ENCODE data around the gene CD3E.

The CD3E gene

DNA sequence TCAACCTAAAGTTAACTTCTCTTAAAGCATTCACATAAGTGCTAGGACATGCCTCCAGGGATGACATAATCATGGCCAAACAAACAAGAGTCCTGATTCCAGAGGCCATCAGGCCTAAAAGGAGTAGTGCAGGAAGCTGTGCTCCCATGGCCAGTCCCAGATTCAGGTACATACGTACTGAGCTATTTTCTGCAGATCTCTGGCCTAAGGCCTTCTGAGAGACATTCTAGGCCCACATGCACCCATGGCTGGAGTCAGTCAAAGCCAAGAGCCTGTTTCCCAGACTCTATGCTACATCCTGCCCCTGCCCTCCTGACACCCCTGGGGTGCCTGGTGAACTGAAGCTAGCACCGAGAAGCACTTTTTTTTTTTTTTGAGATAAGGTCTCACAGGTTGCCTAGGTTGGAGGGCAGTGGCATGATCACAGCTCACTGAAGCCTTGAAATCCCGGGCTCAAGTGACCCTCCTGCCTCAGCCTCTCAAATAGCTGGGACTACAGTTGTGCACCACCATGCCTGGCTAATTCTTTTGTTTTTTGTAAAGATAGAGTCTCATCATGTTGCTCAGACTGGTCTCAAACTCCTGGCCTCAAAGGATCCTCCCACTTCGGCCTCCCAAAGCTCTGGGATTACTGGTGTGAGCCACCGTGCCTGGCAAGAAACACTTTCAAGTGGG, 37.4 kb downstream of the CD3E start:
- no peak overlapping the region for H3K27ac ChIP-seq (ENCODE audit: low read length)
- no peaks in the 10 kb centered on the region for H3K9me2 ChIP-seq (replicated peaks; ENCODE audit: insufficient read depth, low read length)
- TF ChIP-seq, protein P1, sequence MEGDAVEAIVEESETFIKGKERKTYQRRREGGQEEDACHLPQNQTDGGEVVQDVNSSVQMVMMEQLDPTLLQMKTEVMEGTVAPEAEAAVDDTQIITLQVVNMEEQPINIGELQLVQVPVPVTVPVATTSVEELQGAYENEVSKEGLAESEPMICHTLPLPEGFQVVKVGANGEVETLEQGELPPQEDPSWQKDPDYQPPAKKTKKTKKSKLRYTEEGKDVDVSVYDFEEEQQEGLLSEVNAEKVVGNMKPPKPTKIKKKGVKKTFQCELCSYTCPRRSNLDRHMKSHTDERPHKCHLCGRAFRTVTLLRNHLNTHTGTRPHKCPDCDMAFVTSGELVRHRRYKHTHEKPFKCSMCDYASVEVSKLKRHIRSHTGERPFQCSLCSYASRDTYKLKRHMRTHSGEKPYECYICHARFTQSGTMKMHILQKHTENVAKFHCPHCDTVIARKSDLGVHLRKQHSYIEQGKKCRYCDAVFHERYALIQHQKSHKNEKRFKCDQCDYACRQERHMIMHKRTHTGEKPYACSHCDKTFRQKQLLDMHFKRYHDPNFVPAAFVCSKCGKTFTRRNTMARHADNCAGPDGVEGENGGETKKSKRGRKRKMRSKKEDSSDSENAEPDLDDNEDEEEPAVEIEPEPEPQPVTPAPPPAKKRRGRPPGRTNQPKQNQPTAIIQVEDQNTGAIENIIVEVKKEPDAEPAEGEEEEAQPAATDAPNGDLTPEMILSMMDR (IDR thresholded peaks at IDR 0.05; ENCODE audit: low read length): no peak
- TF ChIP-seq EZH2 (optimal IDR thresholded peaks at IDR 0.05; ENCODE audit: low read depth, low read length) (no peak), EZH2phosphoT487 (IDR thresholded peaks at IDR 0.05; ENCODE audit: low read length) (no peak)
- H3F3A ChIP-seq (ENCODE audit: insufficient read depth, low read length): no peaks in the 10 kb centered on the region
- no peaks in the 10 kb centered on the region for H3K4me1 ChIP-seq (ENCODE audit: low read length)
- no peak overlapping the region for H3K4me2 ChIP-seq (ENCODE audit: low read depth, low read length)
- H3K27me3 ChIP-seq (replicated peaks; ENCODE audit: insufficient read depth, low read length): no peaks in the 10 kb centered on the region
- H4K20me1 ChIP-seq (ENCODE audit: insufficient read depth, low read length): no peaks in the 10 kb centered on the region
- no peak overlapping the region for H2AFZ ChIP-seq (ENCODE audit: low read length)
- no peak for DNase-seq
- H3K36me3 ChIP-seq (replicated peaks; ENCODE audit: insufficient read depth, low read length): no peaks in the 10 kb centered on the region
- no peaks in the 10 kb centered on the region for H3K9me3 ChIP-seq (replicated peaks; ENCODE audit: insufficient read depth, low read length)
- no peak overlapping the region for H3K9ac ChIP-seq (ENCODE audit: low read length)
- no peaks in the 10 kb centered on the region for H3K79me2 ChIP-seq (ENCODE audit: low read length)
- H3K4me3 ChIP-seq (ENCODE audit: low read length): no peak overlapping the region

DNA sequence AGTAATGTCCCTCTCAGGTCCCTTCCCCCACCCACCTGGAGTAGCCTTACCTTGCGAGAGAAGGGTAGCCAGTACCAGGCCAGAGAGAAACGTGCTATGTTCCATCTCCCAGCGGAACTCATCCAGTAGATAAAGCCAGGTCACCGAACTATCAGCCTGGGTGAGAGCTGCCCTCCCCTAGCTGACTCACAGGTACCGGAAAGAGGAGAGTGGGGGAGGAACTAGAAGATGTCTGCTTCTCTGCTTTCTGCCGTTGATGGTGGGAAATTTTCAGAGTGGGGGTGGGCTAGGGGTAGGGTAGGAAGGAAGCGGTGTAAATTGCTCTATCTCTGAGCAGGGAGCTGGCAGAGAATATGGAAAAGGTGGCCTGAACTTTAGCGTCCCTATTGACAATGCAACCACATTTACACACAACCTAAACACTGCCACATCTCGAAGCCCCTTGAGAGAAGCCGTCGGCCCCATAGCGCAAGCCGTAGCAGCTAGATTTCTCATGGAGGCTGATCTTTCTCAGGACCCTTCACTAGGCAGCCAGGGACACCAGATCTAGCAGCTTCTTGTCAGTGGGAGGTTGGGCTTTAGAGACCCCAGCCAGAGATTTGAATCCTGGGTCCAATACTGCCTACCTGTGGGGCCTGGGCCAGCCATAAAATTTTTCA, 38.1 kb downstream of the CD3E start, which contains the start of gene CD3D:
CD3D (minus strand) TSS at position 203 of the 659 bp plus-strand sequence; CDS start at position 105, 98 bp downstream.
- no peaks in the 10 kb centered on the region for H3K9me2 ChIP-seq (replicated peaks; ENCODE audit: insufficient read depth, low read length)
- DNase-seq: no peak
- H3K36me3 ChIP-seq (replicated peaks; ENCODE audit: insufficient read depth, low read length): no peaks in the 10 kb centered on the region
- no peak within 1 kb of the TSS for H3K27ac ChIP-seq (ENCODE audit: low read length)
- no peaks in the 10 kb centered on the region for H3K27me3 ChIP-seq (replicated peaks; ENCODE audit: insufficient read depth, low read length)
- H3K4me1 ChIP-seq (ENCODE audit: low read length): no peaks in the 10 kb centered on the region
- no peak within 1 kb of the TSS for H3K4me3 ChIP-seq (ENCODE audit: low read length)
- no peaks in the 10 kb centered on the region for H4K20me1 ChIP-seq (ENCODE audit: insufficient read depth, low read length)
- H3K79me2 ChIP-seq (ENCODE audit: low read length): no peaks in the 10 kb centered on the region
- H3K9ac ChIP-seq (ENCODE audit: low read length): no peak within 1 kb of the TSS
- no peaks in the 10 kb centered on the region for H3F3A ChIP-seq (ENCODE audit: insufficient read depth, low read length)
- TF ChIP-seq EZH2phosphoT487 (IDR thresholded peaks at IDR 0.05; ENCODE audit: low read length) (no peak), EZH2 (optimal IDR thresholded peaks at IDR 0.05; ENCODE audit: low read depth, low read length) (no peak)
- TF ChIP-seq, protein P1 (IDR thresholded peaks at IDR 0.05; ENCODE audit: low read length): no peak
- no peak within 1 kb of the TSS for H3K4me2 ChIP-seq (ENCODE audit: low read depth, low read length)
- H2AFZ ChIP-seq (ENCODE audit: low read length): no peak within 1 kb of the TSS
- no peaks in the 10 kb centered on the region for H3K9me3 ChIP-seq (replicated peaks; ENCODE audit: insufficient read depth, low read length)

DNA sequence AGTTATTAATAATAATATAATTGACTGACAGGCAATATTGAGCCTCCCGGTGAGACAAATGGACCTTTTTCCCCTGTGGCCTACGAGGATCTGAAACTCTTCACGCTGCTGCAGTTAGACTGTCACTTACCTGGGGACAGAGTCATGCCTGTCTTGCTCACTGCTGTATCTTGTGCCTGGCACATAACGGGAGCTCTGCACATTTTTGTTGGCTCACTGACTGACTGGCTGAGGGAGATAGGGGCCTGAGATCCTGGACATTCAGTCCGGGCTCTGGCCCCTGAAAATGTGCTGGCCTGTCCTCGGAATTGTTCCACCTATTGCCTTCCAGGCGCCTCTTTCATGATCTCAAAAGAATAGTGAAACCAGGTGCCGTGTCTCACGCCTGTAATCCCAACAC, 38.7 kb downstream of the CD3E start:
- Histone ChIP-seq H3K36me3 (replicated peaks; ENCODE audit: insufficient read depth, low read length) (no peaks in the 10 kb centered on the region), H4K20me1 (ENCODE audit: insufficient read depth, low read length) (no peaks in the 10 kb centered on the region), H3F3A (ENCODE audit: insufficient read depth, low read length) (no peaks in the 10 kb centered on the region), H3K4me3 (ENCODE audit: low read length) (no peak overlapping the region), H3K27me3 (replicated peaks; ENCODE audit: insufficient read depth, low read length) (no peaks in the 10 kb centered on the region), H3K9me3 (replicated peaks; ENCODE audit: insufficient read depth, low read length) (no peaks in the 10 kb centered on the region), H3K9me2 (replicated peaks; ENCODE audit: insufficient read depth, low read length) (no peaks in the 10 kb centered on the region), H3K4me1 (ENCODE audit: low read length) (no peaks in the 10 kb centered on the region), H3K79me2 (ENCODE audit: low read length) (no peaks in the 10 kb centered on the region), H3K4me2 (ENCODE audit: low read depth, low read length) (no peak overlapping the region), H2AFZ (ENCODE audit: low read length) (no peak overlapping the region), H3K9ac (ENCODE audit: low read length) (no peak overlapping the region), H3K27ac (ENCODE audit: low read length) (no peak overlapping the region)
- TF ChIP-seq, protein P1 (IDR thresholded peaks at IDR 0.05; ENCODE audit: low read length): no peak
- no peak for TF ChIP-seq EZH2 (optimal IDR thresholded peaks at IDR 0.05; ENCODE audit: low read depth, low read length)
- TF ChIP-seq EZH2phosphoT487 (IDR thresholded peaks at IDR 0.05; ENCODE audit: low read length): no peak
- DNase-seq: no peak
